HG03139 (cell line): ENCODE measurements around the gene MTNR1B.

ENCODE experiments used
- ATAC-seq: cut with Tn5 transposase; IDR thresholded peaks from one replicate; pipeline ENCODE4 v1.9.1; 2021; ENCODE audit not compliant: unreplicated experiment

MTNR1B gene

DNA sequence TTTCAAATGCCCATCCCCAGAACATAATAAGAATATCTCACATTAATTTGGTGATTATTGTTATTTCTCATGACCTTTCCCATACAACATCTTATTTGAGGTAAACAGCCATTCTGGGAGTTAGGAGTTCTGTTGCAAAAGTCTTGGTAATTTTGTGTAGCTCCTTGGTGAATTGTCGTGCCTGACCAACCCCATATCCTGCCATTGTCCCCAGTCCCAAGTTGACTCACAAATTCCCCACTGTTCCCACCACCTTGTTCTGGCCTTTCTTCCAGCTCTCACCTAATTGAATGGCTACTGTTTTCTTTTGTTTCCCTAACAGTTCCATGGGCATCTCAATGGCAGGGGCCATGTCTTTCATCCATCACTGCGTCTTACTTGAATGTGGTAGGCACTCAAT lies 8.0 kb downstream of the MTNR1B start:
- no peak for ATAC-seq

DNA sequence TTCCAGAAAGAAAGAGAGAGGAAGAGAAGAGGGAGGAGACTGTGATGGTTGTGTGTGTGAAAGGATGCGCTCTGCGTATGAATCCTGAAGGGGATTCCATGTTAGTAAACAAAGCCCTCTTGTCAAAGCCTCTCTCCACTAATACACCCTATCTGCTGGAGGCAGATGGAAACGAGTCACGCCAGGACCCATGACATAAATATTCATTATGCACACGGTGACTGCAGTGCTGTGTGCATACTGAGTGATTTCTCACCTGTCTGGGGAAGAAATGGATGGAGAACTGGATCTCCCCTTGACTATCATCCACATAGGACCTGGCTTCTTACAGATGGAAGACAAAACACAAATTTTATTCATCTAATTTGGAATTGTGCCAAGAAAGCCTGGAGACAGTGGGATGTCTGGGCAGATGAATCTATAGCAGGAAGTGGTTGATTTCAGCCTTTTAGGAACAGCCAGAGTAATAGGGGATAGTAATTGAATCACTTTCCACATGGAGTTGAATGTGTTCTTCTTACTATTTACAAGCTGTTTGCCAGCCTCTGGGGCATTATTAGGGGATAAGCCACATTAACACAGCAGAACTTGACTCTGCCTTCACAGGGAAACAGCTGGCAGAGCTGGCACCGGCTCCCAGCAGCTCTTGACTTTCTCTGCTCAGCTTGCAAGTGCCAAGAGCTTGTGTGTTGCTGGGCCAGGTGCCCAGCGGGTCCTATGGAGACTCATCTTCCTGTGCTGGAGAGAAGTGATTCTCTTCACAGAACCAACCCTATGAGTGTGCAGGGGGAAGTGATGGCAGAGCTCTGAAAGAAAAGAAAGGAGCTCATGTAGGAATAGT lies 9.0 kb downstream of the MTNR1B start:
- ATAC-seq = no peak

DNA sequence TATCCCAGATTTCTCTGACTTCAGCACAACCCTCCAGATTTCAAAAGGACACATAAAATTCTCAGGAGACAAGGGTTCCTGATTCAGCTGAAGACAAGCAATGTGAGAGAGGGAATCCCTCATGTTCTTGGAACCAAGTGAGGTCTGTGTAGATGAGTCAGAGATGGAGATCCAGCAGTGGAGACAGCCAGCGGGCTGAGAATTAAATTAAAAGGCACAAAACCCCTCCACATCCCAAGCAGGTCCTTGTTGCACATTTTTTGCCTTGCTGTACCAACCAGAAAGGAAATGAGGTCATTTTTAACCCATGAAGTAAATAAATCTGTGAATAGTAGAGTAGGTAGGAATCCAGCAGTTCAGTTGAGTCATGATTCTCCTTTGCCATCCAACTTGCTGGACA lies 9.7 kb downstream of the MTNR1B start:
- ATAC-seq = no peak

DNA sequence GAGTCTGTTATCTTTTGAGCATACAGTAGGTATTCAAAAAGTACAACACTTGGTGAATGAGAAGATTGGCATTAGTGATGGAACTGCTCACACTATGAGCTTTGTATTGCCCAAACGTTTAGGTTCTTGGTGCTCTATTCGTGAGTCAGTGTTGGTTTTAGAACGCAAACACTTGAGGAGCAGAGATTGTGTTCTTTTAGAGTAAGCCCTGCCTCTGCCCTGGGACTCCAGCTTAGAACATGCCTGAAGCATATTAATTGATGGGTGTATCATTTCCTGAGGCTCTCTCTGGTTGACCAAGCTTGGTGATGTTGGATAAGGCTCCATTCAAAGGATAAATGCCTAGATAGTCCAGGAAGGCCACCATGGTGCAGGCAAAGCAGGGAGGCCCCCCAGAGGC lies 10.9 kb downstream of the MTNR1B start:
- no peak for ATAC-seq

DNA sequence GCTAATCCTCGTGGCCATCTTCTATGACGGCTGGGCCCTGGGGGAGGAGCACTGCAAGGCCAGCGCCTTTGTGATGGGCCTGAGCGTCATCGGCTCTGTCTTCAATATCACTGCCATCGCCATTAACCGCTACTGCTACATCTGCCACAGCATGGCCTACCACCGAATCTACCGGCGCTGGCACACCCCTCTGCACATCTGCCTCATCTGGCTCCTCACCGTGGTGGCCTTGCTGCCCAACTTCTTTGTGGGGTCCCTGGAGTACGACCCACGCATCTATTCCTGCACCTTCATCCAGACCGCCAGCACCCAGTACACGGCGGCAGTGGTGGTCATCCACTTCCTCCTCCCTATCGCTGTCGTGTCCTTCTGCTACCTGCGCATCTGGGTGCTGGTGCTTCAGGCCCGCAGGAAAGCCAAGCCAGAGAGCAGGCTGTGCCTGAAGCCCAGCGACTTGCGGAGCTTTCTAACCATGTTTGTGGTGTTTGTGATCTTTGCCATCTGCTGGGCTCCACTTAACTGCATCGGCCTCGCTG lies 12.1 kb downstream of the MTNR1B start:
- ATAC-seq = no peak

DNA sequence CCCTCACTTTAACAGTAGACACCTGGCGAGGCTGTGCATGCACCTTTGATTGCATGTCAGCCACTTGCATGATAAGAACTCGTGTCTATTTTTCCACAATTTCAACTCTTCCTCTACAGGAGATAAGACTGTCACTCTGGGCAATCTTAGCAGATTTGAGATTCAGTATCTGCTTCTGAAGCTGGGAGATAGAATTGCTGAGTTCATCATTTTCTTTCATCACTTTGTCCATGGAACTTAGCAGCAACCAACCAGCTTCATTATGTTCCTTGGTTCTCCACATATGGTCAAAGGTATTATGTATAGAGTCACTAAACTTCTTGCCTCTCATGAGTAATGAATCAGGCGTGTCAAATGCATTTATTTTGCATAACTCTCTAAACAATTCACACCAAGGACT lies 17.1 kb downstream of the MTNR1B start:
- no peak for ATAC-seq

DNA sequence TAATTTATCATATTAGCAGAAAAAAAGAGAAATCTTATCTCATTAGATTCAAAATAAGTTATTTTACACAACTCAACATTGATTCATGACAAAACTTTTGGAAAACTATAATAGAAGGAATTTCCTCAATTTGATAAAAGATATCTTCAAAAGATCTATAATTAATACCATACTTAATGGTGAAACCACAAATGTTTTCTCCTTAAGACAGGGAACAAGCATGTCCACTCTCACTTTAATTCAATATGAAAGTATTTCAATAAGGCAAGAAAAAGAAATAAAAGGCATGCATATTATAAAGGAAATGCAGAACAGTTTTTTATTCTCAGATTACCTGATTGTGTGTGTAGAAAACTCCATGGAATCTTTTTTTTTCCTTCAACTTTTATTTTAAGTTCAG lies 23.6 kb downstream of the MTNR1B start:
- no peak for ATAC-seq

DNA sequence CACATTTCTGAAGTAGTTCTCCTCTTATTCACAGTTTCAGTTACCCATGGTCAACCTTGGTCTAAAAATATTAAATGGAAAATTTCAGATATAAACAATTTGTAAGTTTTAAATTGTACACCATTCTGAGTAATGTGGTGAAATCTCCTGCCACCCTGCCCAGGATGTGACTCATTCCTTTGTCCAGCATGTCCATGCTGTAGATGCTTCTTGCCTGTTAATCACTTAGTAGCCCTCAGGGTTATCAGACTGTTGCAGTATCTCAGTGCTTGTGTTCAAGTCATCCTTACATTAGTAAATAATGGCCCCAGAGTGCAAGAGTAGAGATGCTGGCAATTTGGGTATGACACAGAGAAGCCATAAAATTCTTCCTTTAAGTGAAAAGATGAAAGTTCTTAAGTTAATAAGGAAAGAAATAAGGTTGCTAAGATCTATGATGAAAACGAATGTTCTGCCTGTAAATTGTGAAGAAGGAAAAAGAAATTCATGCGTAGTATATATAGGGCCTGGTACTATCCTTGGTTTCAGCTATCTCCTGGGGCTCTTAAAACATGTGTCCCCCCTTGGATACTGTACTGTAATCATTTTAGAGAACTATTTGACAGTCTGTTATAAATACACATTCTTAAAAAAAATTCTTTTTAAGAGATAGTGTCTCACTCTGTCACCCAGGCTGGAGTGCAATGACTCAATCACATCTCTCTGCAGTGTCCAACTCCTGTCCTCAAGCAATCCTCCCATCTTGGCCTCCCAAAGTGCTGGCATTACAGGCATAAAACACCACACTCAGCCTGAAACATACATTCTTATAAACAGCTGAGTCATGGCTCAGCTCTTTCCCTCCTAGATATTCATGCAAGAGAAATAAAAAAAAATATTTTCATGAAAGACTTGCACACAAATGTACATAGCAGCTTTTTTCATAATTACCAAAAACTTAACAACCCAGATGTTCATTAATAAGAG lies 31.3 kb downstream of the MTNR1B start:
- no peak for ATAC-seq

DNA sequence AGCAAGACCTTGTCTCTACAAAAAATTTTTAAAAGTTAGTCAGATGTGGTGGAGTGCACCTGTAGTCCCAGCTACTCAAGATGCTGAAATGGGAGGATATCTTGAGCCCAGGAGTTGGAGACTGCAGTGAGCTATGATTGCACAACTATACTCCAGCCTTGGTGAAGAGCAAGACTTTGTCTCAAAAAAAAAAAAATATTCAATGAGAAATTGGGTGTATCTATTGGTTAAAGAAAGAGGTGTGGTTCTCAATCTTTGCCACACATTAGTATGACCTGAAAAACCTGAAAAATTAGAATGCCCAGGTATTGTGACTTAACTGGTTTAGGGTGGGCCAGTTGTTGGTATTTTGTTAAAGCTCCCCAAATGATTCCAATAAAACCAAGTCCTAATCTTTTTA lies 32.4 kb downstream of the MTNR1B start:
- ATAC-seq = no peak

DNA sequence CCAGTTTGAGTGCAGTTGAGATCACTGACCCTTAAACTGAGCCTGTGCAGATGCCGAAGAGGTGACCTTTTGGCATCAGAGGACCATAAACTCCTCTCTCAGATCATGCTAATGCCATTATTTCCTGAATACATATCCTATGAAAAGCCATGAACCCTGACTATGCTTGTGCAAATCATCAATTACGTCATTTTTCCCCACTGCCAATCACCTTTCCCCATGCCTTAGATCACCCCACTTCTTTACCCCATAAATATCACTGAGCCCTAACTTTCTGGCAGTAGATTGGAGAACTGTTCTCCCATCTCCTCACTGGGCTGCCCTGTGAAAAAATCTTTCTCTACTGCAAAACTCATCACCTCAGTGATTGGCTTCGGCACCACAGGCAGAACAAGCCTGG lies 32.9 kb downstream of the MTNR1B start:
- ATAC-seq = no peak

DNA sequence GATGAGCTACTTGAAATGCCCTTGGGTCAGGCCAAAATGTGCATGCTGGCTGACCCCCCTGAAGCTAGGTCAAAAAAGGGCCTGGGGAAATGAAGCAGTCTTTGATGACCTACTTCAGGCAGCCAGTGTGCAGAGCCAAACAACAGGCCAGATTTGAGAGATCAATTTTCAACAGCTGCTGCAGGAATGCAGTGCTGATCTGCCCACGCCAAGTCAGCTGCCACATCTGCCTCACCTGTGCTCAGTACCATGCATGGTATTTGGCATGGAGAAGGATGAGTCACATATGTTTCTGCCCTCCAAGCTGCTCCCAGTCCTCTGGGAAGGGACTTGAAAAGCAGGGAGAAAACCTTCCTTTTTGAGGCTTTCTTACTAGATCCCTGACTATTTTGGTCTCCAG lies 35.8 kb downstream of the MTNR1B start:
- no peak for ATAC-seq

DNA sequence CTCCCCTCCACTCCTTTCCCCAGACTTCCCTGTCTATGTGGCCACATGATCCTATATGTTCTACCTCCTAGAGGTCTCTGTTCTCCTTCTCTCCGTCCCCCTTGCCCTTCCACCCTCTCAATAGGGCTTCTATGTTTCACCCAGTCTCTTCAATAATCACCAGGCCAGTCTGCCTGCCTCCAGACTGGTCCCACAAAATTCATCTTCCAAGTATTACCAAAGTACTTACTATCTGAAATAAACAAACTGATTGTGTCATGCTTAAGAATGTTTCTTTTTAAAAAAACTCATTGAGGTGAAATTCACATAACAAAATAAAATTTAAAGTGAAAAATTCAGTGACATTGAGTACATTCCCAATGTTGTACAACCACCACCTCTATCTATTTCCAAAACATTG lies 44.2 kb downstream of the MTNR1B start:
- ATAC-seq = no peak

DNA sequence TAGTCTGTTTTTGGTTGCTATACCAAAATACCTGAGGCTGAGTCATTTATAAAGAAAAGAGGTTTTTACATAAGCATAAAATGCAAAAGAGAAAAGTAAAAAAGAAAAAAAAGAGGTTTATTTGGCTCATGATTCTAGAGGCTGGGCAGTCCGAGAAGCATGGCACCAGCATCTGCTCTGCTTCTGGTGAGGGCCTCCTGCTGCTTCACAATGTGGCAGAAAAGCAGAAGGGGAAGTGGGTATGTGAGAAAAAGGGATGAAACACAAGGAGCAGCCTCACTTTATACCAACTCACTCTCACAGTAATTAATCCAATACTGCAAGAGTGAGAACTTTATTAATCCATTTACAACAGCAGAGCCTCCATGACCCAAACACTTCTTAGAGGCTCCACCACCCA lies 47.1 kb downstream of the MTNR1B start:
- no peak for ATAC-seq

DNA sequence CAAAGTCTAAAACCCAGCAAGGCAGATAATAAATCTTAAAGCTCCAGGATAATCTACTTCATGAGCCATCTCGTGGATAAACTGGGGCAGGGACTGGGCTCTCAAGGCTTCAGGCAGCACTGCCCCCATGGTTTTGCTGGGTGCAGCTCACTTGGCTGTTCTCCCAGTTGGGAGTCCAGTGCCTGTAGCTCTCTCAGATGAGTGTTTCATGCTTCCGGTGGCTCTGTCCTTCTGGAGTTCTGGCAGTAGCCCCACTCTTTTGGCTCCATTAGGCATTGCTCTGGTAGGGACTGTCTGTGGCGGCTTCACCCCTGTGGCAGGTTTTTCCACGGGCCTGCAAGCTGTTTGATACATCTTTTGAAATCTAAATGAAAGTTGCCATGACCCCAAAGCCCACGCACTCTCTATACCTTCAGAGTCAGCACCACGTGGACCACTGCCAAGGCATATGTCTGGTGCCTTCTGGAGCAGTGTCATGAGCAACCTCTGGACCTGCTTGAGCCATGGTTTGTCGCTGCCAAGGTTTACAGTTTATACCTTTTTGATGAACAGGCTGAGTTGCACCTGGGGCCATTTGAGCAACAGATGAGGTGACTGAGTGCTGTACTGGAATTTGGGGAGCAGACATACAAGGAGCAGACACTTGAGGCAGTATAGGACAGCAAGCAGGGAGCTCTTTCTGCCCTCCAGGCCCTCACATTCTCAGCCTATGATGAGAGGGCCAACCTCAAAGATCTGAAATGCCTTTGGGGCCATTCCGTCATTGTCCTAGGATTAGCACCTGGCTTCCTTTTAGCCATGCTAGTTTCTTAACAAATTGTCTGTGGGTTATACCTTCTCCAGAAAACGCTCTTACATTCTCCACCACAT lies 48.6 kb downstream of the MTNR1B start:
- ATAC-seq = no peak

DNA sequence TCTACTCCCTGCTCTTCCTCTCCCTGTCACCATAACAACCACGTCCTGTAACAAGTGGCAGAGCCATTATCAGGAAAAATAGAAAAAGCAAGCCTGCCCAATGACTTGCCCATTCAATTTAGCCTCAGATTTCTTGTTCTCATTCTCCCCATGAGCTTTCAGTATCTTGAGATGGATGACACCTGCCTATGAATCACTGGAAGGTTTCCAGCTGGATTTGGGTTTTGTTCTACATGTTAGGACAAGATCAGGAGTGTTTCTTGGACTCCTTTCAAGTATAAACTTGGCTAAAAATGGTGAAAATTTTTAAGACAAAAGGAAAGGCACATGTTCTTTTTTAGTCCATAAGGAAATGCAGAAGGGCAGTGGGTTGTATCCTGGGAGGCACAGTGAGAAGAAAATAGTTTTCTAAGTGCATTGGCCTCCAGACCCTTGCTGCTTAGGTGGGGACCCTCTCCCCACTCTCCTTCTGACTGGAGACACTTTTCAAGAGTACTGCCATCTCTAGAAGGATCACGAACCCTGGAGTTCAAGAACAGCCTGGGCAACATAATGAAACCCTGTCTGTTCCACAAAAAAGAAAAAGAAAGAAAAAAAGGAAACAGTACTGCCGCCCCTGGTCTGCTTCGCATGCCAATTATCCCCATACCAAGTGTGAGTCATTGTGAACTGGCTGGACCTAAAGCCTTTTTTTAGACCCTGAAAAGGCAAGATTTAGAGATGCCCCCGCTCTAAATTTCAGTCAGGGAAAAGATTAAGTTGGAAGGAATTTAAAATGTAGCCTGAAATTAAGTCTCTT lies 51.0 kb downstream of the MTNR1B start:
- no peak for ATAC-seq

DNA sequence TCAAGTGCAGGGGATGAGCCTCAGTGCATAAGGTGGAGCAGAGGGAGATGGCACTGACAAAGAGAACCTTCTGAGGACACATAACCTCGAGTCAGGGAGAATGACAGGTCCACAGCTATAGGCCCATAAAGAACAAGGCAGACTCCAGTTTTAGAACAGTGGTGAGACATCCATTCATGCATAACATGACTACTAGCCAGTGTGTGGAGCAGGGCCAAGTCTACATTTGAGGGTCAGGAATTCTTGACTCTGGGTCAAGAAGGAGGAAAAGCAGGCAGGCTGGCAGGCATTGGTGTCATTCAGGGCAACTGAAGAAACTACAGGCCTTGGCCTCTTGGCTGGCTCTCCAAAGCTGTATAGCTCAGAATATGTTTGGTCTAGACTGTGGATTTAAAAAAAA lies 54.9 kb downstream of the MTNR1B start:
- no peak for ATAC-seq

DNA sequence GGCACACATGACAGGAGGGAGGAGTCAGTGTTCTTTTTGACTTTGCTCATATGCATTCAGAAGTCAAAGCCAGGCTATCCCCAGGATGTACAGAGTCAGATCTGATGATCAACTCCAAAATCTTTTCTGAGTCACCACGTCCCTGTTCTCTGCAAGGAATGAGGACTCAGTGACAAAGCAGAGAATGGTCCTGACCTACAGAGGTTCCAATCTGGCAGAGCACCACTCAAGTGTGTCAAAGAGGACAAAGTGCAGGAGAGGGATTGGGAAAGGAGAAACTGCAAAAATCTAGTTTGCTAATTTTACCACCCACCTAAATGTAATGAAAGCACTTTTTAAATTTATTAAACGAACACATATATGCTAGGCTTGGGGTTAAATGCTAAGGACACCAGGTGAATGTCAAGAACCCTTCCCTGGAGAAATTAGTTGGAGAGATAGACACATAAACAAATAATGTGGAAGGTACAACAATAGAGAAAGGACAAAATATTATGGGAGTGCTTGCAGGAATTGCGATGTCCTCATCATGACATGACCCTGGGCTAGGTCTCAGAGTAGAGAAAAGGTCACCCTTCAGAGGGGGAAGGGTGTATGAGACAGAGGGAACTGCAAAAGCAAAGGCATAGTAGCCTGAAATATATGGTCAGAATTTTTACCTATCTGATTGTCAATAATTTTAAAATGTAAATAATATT lies 56.3 kb downstream of the MTNR1B start:
- no peak for ATAC-seq

DNA sequence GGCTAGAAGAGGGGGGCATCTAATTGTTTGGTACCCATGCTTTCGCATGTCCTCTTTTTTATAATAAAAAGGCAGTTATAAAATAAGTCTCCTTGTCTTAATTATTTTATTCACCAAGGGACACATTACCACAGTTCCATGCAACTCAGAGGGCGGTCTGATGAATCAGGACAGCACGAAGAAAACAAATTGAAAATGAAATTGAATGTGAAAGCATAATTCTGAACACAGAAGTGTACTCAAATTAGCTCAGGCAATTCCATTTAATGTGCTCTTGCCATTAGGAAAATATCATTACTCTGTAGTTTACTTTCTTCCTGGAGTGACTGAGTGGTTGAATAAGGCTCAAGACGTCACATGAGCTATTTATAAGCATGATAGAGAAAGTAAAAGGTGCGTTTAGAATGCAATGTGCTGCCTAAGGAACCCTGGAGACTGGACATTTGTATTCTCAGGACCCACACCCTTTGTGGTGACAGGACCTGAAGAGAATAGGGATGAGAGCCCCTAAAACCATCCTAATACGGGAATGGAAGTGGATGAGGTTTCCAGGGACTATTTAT lies 59.6 kb downstream of the MTNR1B start:
- no peak for ATAC-seq

DNA sequence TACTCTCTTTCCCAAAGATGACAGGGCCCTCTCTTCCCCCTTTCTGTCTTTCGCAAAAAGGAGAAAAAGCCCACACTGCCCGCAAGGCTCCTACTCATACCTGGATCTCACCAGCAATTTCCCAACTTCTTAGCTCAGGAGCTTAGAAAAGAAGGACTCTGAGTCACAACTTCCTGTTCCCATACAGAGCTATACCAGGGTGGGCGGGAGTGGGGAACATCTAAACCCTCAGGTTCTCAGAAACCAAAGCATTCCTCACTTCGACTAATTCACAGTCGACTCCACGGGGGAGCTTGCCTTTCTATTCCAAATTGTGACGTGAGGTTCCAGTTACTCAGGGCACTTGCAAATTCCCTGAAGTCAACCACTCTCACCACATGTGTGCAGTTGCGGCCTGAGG lies 61.9 kb downstream of the MTNR1B start:
- ATAC-seq = no peak
